T-helper 1 cell treated with Interleukin-12 subunit alpha and Interleukin-12 subunit beta and Interleukin-4 antibody, amounts not matched to agents 30 ng/mL and 1 ng/mL, for 36 hours (primary cell): ENCODE data around the gene CHST9. TPM values are rescaled to one million over a fixed set of nuclear protein-coding genes. Genes with fewer than 3 reads are reported as not detected.
"Not testable (repeated sequence)": the region's sequence is repeated elsewhere in the genome, so short reads cannot be mapped to it uniquely, and the experiment has no call there.

ENCODE experiments used
- intact Hi-C: fragments of 100-400 bp; cut with micrococcal nuclease; formaldehyde crosslinking; loops from one replicate; pipeline ENCODE4 v1.15.1; 2024
- total RNA-seq: library from RNA; stranded (reverse); gene quantifications from 2 replicates; pipeline ENCODE4 v1.2.3, GENCODE V29; 2022

The CHST9 gene
- total RNA-seq, 1 donor from 2014 or later = not detected

DNA sequence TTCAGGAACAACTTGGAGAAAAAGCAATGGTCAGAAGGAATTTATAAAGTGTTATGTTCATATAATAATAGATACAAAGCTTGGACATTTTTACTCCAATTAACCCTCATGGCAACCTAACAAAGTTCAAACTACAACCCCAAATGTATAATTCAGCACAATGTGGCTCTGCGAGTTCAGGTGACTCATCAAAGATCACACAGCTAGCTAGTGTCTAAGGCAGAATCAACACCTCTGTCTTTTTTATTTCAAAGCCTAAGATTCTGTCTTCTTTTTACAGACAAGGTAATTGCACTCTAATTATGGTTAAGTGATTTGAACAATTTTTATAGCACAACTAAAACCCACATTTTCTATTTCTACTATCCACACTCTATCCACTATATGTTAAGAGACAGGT lies 90.5 kb downstream of the CHST9 start:
- intact Hi-C loops = no loop called here

DNA sequence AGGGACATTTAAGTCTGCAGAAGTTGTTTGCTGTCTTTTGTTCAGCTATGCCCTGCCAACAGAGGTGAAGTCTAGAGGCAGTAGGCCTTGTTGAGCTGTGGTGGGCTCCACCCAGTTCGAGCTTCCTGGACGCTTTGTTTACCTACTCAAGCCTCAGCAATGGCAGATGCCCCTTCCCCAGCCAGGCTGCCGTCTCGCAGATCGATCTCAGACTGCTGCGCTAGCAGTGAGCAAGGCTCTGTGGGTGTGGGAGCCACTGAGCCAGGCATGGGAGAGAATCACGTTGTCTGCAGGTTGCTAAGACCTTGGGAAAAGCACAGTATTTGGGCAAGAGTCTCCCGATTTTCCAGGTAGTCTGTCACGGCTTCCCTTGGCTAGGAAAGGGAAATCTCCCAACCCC lies 91.8 kb downstream of the CHST9 start:
- intact Hi-C loops = not testable (repeated sequence)

DNA sequence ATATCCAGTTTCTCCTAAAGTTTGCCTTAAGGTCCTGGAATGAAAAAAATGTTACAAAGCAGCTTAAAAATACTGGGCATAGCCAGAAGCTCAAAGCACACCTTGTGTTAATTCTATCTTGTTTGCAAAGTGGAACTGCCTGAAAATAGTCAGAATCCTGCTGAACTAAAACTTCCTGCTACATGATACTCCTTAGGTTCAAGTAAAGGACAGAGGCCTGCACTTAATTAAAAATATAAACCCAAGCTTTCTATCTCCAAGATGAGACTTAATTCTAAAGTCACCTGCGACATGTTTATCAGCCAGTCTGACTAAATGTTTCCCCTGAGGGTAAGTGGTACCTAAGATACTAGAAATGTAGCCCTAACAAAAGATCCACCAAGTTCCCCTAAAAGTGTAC lies 103.4 kb downstream of the CHST9 start:
- intact Hi-C loops = no loop called here

DNA sequence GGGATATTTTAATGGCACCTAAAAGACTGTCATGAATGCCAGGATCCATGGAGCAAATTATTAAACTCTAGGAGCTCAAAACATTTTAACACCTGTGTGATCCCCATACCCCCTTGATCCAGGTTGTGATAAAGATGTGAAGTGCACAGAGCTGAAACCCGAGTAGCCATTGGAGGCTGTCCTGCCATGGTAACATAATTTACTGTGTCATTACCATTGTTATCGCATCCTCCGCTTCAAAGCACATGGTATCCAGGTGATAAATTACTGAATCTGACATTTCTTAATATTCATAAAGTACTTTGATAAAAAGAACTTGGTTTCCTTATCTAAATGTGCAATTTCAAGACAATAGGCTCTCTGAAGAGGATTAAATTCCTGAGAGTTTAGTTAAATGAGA lies 109.3 kb downstream of the CHST9 start:
- intact Hi-C loops = no loop called here

DNA sequence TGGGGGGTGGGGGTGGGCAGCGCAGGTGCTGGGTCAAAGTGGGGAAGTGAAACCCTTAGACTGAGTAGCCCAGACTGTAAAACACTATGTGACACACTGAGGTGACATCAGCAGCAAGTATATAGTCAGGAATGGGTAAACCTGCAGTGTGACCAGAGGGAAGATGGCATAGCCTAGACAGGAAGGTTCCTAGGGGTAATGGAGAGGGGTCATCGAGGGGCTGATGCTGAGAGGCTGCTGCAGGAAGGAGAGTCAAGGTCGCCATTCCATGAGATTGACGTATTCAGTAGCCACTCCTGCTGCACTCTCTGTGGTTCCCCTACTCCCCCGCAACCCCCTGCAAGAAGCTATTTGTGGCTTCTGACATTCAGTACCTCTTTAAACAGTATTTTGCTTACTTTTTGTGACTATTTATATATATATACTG lies 111.7 kb downstream of the CHST9 start:
- intact Hi-C loops = no loop called here

DNA sequence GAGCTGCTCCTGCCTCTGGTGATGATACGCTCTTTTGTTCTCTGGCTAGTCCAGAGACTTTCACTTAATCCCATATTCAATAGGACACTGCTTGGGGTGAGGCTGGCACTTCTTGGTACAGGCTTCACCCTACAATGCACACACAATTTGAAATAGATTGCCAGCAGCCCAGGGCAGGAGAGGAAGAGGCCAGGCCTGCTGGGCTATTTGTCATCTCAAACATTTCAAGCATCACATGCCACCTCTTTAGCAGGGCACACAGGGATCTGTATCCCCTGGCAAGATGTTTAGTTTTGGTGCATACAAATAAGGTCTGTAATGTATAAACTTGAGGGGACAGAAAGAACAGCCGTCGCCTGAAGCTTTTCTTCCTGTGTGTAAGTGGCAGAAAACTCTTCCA lies 120.4 kb downstream of the CHST9 start:
- intact Hi-C loops = no loop called here

DNA sequence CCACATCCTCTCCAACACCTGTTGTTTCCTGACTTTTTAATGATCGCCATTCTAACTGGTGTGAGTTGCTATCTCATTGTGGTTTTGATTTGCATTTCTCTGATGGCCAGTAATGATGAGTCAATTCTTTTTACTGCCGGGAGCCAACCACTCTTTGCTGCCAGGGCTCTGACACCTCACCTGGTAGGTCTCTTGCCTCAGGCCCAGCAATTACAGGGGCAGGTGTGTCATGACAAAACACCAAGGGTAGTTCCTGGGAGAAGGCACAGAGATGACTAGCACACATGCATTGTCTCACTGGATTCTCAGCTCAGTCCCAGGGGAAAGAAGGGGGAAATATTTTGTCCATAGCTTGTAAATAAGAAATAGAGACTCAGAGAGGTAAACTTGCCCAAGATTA lies 122.3 kb downstream of the CHST9 start:
- intact Hi-C loops = no loop called here

DNA sequence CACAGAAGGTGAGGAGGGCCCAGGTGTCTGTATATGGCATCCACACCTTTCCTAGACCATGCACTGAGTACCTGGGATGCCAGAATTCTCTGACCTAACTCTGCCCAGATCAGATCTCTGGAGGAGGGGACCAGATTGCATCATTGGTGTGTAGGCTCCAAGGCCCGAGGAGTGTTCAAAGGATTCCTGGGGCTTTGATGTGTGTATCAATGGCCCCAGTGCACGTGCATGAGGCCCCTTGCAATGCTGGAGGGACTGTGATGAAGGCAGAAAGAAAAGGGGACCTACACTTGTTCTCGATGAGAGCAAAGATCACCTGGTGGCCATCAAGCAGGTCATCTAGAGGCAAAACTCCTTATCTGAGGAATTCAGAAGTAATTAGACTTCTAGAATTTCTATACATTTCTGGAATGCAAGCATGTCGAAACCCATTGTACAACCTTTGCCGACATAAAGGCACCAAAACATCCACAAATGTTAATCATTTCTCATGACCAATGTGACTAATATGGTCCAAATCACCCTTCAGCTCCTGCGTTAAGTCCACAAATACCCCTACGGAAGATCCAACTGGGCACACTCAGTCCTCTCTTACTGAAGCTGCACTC lies 123.5 kb downstream of the CHST9 start:
- intact Hi-C loops = no loop called here

DNA sequence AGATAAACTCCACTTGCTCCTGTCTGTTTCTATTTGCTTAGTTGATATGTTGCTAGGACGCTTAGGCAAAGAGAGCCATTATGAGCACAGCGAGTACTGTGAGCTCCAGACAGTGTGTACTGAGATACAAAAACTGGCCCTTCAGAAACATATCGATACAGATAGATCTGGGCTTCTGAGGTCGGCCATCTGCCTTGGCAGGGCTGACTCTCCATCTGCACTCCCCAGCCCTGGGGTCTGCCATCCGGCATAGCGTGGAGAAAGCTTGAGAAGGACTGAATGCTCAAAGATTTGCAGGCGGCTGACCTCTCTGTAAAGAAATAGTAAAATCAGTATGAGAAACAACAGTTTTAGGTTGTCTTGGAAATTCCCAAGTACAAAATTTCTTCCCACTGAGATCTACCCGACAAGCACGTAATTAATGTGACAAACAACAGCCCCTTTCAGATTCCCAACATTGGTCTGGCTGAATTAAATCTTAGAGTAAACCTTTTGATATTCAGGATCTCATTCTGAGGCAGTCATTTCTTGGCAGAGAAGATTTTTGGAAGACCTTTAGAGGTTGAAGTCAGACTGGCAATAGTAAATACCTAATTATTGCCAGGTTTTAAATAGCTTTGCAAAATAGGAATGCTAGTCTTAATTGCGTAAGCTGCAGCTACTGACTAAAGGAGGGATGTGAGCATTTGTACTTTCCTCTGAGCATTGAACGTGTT lies 127.4 kb downstream of the CHST9 start:
- intact Hi-C loops = no loop called here

DNA sequence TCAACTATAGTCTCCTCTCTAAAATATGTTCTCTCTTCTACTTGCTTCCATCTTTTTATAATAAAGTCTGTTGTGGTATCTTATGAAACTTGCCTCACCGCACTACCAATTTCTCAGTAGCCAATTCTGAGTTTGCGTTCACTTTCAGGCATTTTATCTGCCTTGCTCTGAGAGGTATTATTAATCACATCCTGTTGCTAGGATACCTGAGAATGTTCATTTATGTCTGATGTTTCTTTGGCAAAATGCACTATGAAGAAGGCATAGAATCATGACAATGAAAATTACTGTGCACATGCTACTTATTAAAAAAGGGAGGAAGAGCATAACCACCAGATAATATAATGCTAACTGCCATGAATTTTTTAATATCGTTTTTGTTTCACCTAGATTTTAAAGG lies 130.2 kb downstream of the CHST9 start:
- intact Hi-C loops = no loop called here

DNA sequence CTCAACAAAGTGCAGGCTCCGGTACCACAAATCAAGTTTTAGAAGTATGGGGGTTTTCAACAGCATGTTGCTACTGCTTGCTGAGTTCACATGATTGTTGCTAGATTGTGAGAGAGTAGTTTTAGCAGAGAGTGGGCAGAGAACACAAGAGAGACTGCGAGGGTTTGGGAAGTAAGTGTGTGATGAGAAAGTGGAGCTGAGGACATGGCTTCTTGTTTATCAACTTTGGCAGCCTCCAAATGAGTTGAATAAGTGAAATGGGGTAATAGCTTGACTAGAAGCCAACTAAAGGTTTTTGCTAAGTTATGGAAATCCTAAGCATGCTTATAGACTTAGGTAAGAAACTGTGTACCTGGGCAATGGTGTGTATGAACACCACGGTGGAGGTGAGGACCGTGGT lies 135.1 kb downstream of the CHST9 start:
- intact Hi-C loops = no loop called here

DNA sequence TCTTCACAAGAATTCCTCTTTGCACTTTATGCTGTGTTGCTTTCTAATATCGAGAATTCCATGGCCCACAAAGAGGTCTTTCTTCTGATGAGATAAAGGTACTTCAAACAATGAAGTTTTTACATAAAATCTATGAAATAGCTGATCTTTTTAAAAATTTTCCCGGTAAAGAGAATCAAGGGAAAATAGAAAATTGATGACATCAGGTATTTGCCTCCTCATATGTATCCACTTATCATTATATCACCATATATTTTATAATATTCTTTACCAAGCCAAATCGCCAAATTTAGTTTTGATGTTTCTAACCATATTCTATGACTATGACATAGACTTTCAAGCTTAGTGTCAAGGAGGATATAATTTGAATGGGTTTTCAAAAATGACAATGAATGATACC lies 139.8 kb downstream of the CHST9 start:
- intact Hi-C loops = no loop called here

DNA sequence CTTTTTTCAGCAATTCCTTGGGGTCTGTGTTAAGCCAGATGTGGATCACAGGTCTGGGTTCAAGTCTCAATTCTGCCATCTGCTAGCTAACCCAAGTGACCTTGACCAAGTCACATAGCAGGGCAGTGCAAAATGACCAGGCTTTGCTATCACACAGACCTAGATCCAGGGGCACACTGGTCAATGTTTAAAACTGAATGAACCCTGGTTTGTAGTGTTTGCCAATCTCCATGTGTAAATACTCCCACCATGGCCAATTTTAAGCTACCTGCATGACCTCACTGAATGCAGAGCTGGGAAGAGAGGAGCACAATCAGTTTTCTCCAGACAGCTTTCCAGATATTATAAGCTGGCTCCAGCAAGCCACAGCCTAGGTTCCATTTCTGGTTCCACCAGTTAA lies 142.9 kb downstream of the CHST9 start:
- intact Hi-C loops = no loop called here

DNA sequence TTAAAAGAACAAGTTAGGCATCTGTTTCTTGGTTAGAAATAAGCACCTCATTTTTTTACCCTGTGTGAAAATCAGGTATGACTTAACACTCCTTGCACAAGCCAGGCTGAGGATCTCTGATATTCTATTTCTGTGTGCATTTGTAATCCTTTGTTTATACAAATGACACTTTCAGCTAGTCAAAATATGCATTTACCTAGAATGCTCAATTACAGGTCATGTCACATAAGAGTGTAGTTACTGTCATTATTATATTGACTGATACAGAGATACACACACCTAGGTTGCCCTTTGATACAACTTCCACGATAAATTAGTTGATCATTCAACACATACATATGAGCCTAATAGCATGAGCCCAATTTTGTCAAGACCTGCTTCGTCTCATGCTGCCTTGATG lies 144.3 kb downstream of the CHST9 start:
- intact Hi-C loops = no loop called here

DNA sequence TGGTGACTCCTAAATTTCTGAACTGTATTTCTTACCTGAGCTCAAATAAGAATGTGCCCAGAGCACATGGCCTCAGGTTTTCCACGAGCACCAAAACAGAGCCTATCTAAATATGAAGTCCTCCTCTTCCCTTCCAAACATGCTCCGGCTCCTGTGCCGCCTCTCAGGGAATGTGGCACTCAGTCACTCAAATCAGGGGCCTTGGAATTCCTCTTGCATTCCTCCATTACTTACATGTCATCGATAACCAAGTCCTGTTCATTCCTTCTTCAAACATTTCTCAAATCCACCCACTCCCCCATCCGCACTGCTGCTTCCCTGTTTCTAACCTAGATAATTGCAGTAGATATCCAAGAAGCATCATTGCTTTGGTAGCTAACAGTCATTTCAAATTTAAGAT lies 151.4 kb downstream of the CHST9 start:
- intact Hi-C loops = no loop called here

DNA sequence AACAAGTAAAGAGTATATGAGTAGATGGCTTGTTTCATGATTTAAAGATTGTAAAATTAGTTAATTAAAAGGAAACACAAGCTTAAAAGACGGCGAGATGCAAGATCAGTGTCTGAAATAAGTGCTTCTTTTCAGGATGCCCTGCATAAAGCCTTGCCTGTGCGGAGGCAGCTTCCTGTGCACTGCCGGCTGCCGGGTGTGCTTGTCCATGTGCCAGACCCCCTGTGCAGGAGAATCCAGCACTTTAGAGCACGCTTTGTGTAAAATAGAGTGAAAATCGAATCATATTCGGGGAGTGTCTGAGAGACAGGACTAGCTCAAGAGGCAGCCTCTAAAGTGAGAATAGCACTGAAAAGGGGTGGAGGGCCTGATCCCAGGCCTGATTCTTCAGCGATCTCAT lies 154.7 kb downstream of the CHST9 start:
- intact Hi-C loops = no loop called here

DNA sequence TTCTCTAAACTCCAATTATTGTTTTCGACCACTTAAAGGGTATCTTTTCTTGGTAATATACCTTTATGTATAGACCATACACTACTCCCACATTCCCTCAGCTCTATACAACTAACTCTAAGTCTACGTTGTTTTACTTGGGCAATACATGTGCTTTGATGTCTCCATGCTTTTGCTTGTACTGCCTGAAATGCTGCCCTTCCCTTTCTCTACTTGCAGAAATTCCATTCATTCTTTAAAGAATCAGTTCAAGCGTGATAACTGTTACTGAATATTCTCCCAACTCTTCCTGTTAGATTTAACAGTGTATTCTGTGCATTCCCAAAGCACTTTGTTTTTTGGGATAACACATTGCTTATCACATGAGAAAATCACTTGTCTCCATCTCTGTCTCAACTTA lies 162.6 kb downstream of the CHST9 start:
- intact Hi-C loops = no loop called here

DNA sequence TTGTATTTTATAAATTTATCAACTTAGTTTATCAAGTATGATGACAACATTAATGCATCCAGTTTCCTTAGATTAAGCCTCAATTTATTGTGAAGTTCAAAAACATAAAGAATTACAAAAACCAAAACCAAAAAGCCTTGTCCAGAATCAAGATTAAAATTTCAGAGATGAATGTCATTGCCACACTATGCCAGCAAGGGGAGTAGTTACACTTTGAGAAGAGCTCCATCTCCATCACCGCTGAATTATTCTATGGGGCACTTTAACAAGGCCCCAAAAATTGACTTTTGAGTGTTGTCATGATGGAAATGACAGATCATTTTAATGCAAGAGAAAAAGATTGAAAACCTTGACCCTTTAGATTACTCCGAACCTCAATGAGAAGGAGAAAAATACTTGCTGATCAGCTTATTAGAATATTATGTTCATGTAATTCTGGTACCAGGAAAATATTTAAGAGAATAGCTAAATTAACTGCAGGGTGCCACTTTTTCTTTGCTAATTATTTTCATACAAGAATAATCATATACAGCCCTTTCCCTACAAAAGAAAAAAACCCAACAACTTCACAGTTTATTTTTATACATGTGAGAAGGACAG lies 167.1 kb downstream of the CHST9 start:
- intact Hi-C loops = loop anchor here (5.0 kb wide), 1 partner anchor 579 kb away; no protein-coding TSS in a partner anchor

DNA sequence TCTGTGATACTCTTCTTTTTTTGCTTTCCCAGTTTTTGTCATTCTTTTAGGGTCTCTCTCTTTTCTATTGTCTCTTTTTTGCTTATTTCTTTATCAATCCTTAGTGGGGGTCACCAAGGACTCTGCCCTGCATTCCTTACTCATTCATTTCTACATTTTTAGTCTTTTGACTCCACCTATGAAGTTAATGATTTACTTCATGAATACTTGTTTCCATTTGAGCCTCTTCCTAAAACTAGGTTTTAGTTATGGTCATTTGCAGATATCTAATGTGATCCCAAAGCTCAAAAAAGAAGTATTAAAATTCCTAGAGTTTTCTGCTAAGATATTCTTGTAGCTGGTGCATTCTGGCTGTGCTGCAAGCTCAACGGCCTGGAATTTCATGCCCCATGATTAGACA lies 170.3 kb downstream of the CHST9 start:
- intact Hi-C loops = loop anchor here (5.0 kb wide), 1 partner anchor 582 kb away; no protein-coding TSS in a partner anchor

DNA sequence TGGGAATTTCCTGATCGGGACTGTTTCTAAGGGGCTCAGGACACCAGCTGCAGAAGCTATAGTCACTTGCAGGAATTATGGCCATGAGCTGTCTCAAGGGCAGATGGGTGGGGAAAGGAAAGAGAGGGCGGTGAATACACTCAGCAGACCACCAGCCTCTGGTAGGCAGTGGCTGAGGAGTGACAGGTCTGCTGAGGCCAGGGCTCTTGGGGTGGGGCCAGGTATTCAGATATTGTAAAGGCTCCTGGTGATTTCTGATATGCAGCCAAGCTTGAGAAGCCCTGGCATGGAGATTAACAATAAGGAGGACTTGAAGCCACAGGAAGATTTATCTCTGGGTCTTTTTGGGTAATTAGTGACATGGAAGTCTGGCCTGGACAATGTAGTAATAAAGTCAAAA lies 174.3 kb downstream of the CHST9 start:
- intact Hi-C loops = no loop called here

DNA sequence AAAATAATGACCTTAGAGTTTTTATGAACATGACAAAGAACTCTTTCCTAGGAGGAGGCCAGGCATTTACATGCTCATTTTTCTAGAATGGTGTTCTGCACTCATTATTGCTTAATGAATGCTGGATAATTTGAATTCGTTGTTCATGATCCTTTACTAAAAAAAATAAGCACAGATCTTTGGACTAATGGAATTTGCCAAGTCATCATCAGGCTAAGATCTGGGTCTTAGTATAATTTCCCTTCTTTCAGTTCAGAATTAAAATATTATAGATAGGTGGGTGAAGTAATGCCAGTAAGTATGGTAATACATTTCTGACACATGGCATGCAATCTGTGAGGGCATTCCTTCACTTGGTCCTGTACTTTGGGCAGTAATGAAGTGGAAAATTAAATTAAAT lies 175.8 kb downstream of the CHST9 start:
- intact Hi-C loops = no loop called here

DNA sequence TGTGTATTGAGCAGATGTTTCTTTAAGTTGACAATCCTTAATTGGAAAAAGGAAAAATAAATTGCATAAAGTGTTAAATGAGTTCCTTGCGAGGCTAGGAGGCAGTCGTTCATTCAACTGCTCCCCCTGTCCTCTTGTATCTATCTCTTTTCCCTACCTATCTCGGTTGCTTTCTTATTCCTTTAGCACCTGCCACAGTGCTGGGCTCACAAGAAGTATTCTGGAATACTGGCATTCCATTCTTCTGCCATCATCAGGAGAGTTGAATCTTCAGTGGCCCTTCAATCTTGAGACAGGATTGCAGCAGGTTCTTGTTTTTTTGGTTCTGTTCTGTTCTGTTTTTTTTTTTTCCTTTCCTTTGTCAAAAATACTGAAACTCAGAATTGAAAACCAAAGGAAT lies 176.5 kb downstream of the CHST9 start:
- intact Hi-C loops = no loop called here

DNA sequence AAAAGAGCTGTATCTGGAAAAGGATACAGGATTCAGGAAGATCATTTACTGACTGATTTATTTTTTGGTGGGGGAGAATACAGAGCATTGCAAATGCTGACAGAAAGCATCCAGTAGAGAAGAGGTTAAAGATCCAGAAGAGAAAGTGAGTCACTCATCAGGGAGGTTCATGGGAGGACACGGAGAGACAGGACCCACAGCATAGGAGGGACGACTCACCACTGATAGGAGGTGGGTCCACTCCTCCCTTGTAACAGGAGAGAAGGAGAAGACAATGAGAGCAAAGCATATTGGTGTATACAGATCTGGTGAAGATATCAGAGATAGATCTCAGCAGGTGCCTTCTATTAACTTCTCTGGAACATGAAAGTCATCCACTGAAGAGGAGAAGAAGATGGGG lies 177.2 kb downstream of the CHST9 start:
- intact Hi-C loops = no loop called here
